GM12865 (cell line): ENCODE data around the gene HPCAL4.

Experiments
- DNase-seq: peaks from one replicate; pipeline ENCODE4 v3.0.0; 2010; ENCODE audit warnings: low read depth
- H3K4me3 ChIP-seq: 2 replicates; pipeline ENCODE4 v1.5.1; 2011; ENCODE audit warnings: mild to moderate bottlenecking, low read depth, low read length, control low read depth
- TF ChIP-seq, protein P1 (sequence below): IDR thresholded peaks from 2 replicates; pipeline ENCODE4 v1.5.1; 2011; ENCODE audit warnings: low read length, control low read depth, low read depth, inconsistent platforms; ENCODE audit not compliant: insufficient read depth; ENCODE audit errors: missing control alignments

HPCAL4 gene

DNA sequence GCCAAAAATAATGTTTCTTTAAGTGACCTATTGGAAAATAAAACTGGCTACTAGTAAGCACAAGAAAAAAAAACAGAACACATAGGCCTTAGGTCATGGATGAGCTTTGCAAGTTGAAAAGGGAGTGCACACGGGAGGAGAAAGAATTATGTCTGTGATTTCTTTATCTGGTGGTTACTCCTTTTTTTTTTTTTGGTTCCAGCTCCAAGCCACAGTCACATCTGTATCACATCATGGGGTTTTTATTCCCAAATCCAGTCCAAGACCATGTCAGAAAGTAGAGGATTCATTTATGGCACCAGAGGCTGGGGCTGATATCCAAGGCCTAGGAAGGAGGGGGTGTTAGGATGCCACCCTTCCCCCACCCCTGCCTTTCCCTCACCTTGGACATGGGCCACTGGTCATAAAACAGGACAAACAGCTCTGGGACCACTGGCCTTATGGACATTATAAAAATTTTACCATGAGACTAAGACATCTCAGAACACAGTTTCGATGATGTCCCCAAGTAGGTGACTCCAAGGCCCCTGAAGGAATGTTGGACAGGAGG is 41.5 kb downstream of the HPCAL4 start:
- TF ChIP-seq, protein P1, sequence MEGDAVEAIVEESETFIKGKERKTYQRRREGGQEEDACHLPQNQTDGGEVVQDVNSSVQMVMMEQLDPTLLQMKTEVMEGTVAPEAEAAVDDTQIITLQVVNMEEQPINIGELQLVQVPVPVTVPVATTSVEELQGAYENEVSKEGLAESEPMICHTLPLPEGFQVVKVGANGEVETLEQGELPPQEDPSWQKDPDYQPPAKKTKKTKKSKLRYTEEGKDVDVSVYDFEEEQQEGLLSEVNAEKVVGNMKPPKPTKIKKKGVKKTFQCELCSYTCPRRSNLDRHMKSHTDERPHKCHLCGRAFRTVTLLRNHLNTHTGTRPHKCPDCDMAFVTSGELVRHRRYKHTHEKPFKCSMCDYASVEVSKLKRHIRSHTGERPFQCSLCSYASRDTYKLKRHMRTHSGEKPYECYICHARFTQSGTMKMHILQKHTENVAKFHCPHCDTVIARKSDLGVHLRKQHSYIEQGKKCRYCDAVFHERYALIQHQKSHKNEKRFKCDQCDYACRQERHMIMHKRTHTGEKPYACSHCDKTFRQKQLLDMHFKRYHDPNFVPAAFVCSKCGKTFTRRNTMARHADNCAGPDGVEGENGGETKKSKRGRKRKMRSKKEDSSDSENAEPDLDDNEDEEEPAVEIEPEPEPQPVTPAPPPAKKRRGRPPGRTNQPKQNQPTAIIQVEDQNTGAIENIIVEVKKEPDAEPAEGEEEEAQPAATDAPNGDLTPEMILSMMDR: no peak
- no peak for DNase-seq
- H3K4me3 ChIP-seq: no peak overlapping the region

DNA sequence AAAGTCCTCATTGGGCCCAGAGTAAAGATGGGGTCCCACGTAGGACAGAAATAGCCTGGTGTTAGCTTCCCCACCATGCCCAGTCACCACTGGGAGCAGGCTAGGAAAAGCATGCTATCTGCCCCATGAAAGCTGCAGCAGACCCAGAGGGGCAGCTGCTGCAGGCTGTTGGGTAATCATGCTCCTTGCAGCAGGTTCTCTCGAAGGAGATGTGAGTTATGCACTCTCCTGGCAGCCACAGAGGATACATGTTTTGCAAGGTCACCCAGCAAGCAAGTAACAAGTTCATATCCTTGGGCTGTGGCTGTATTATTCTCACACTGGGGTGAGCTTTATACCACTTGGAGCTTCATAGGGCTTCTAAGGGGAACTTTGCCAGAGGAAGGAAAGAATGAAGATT is 42.7 kb downstream of the HPCAL4 start:
- DNase-seq: no peak
- TF ChIP-seq, protein P1: no peak
- no peak overlapping the region for H3K4me3 ChIP-seq

DNA sequence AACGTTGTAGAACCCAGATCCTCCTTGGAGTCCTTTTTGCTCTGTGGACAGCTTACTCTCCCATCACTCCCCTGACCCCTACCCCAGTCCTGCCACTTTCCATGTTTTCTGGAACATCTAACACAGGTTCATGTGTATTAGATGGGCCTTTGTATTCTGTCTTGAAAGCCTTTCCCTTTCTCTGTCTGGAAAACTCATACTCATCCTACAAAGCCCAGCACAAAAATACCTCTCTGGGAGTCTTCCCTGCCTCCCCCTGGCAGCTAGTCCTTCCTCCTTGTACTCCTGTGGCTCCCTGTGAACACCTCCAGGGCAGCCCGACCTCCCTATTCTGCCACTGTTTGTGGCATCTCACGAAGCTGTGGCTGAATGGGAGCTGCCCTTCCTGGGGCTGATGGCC is 44.0 kb downstream of the HPCAL4 start:
- H3K4me3 ChIP-seq: no peak overlapping the region
- TF ChIP-seq, protein P1: no peak
- DNase-seq: no peak

DNA sequence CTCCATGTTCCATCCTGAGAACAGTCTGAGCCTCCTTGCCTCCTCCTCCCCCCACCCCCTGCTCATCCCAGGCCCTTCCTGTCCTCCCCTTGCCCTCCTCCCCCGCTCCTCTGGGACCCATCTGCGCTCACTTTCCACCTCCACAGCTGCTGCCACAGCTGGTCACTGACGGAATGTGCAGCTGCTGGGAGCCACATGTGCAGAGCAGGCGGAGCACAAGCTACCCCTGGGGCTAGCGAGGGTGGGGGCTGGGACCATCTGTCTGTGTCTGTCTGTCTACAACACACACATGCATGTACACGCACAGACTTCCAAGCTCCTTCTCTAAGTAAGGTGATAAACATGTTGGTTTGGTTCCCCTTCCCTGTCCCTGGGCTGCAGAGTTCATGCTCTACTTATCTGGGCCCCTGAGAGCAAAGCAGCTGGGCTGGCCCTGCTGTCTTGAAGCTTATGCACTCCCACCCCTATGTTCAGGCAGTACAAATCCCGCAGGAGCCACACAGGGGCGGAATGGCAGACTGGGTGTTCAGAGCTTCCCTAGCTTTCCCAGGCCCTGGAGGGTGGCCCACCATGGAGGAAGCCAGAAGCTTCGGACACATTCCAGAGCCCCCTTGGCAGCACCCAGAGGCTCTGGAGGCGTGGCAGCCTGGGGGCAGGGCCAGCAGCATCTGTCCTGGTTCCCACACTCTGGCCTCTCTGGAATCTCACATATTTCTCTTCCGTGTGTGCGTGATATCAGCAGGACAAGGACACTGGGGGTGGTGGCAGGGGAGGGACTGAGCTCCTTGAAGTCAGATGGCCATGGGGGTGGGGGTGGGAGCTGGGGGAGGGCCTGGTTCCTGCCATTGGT is 44.8 kb downstream of the HPCAL4 start:
- TF ChIP-seq, protein P1: no peak
- DNase-seq: peak; percentile 24
- no peak overlapping the region for H3K4me3 ChIP-seq

DNA sequence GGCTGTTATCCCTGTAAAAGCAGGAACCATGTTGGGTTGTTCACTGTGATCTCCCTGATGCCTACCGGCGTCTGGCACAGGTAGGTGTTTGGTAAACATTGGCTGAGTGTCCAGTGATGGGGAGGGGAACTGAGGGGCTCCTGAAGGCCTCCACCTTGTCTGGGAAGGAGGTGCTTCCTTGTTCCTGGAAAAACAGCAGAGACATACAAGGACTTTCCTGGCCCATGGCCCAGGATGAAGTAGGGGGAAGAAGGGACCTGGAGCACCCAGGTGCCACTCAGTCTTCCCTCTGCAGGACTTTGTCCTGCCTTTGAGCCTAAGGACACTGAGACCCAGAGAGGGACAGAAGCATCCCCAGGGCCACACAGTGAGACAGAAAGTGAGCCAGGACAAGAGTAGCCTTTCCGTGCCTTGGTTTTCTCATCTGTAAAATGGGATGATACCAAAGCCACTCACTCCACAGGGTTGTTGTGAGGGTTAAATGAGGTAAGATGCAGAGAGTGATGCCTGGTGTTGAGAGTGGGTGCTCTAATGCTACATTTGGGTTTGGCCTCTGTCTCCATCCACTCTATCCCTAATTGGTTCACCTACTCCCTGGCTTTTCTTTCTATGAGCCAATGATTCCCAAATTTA is 45.7 kb downstream of the HPCAL4 start:
- TF ChIP-seq, protein P1: no peak
- no peak for DNase-seq
- no peak overlapping the region for H3K4me3 ChIP-seq

DNA sequence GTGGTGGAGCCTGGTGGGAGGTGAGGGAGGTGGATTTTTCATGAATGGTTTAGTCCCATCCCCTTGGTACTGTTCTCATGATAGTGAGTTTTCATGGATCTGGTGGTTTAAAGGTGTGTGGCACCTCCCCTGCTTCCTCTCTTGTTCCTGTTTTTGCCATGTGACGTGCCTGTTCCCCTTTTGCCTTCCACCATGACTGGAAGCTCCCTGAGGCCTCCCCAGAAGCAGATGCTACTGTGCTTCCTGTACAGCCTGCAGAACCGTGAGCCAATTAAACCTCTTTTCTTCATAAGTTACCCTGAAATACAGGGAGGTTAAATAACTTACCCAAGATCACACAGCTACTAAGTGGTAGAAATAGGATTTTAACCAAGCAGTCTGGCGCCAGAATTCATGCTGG is 47.5 kb downstream of the HPCAL4 start:
- TF ChIP-seq, protein P1: no peak
- H3K4me3 ChIP-seq: no peak overlapping the region
- no peak for DNase-seq
